ENCODE measurements around the gene ISL2. TPM values are rescaled to one million over a fixed set of nuclear protein-coding genes. Genes with fewer than 3 reads are reported as not detected.

Gene ISL2
- total and polyA plus RNA-seq, 2 of the 13 experiments (the other 11 are each of a cell fraction or from before 2014, with no cell fraction given): 4.3 to 5.1 TPM

GRCh38 chr15:76336254-76337058 lies at the start of gene ISL2 (continued):
- no peak for TF ChIP-seq STAT6 (CRISPR knock-in tag; IDR thresholded peaks at IDR 0.05; ENCODE audit: borderline replicate concordance)
- no peak for TF ChIP-seq MLLT10 (CRISPR knock-in tag; IDR thresholded peaks at IDR 0.05)
- TF ChIP-seq TFE3 (CRISPR knock-in tag; IDR thresholded peaks at IDR 0.05): no peak; the same call in 1 of the 2 replicates
- TF ChIP-seq ZSCAN21 (CRISPR knock-in tag; IDR thresholded peaks at IDR 0.05; ENCODE audit: borderline replicate concordance): peak; percentile 41; the same call in 1 of the 2 replicates
- peak; percentile 50; the same call in 1 of the 2 replicates for TF ChIP-seq HNF1B (CRISPR knock-in tag; IDR thresholded peaks at IDR 0.05)
- TF ChIP-seq ZSCAN22 (CRISPR knock-in tag; IDR thresholded peaks at IDR 0.05): no peak
- no peak for TF ChIP-seq ZNF33B (CRISPR knock-in tag; IDR thresholded peaks at IDR 0.05)
- peak; percentile 65; the same call in 1 of the 2 replicates for TF ChIP-seq UBTF (CRISPR knock-in tag; IDR thresholded peaks at IDR 0.05)
- TF ChIP-seq ZNF224 (CRISPR knock-in tag; IDR thresholded peaks at IDR 0.05): no peak
- no peak for TF ChIP-seq ZNF230 (CRISPR knock-in tag; IDR thresholded peaks at IDR 0.05)
- TF ChIP-seq SMYD3 (CRISPR knock-in tag; IDR thresholded peaks at IDR 0.05): peak; percentile 42; the same call in 1 of the 2 replicates
- TF ChIP-seq ZNF33A (CRISPR knock-in tag; IDR thresholded peaks at IDR 0.05; ENCODE audit: borderline replicate concordance): no peak
- no peak for TF ChIP-seq BATF2 (CRISPR knock-in tag; IDR thresholded peaks at IDR 0.05)
- TF ChIP-seq STAG1 (CRISPR knock-in tag; IDR thresholded peaks at IDR 0.05): peak; percentile 3; the same call in 1 of the 2 replicates
- TF ChIP-seq TFAP4 (IDR thresholded peaks at IDR 0.05; ENCODE audit: borderline replicate concordance, low read depth): peak; percentile 2; the same call in 1 of the 2 replicates
- no peak; the same call in 1 of the 2 replicates for TF ChIP-seq ZNF619 (CRISPR knock-in tag; IDR thresholded peaks at IDR 0.05)
- TF ChIP-seq SIX1 (CRISPR knock-in tag; IDR thresholded peaks at IDR 0.05; ENCODE audit: borderline replicate concordance): no peak
- no peak; the same call in 1 of the 2 replicates for TF ChIP-seq ZNF460 (CRISPR knock-in tag; IDR thresholded peaks at IDR 0.05; ENCODE audit: borderline replicate concordance)
